A549 (cell line): ENCODE data around the gene CD69. TPM values are rescaled to one million over a fixed set of nuclear protein-coding genes. Genes with fewer than 3 reads are reported as not detected.

Source experiments
- ATAC-seq, 2 experiments: fragments of 200-7000 bp in 1 of 2; fragments of >200 bp in 1 of 2; cut with Nextera tagmentation in 1 of 2; cut with Tn5 transposase in 1 of 2; 3 replicates each; pipeline versions ENCODE4 v1.8.0 to v1.9.1; 2018 to 2020; ENCODE audit warnings: mild to moderate bottlenecking in 1 of 2, moderate library complexity in 1 of 2
- CTCF ChIA-PET: fragments of 300-600 bp; sonication (Branson Sonifier 250); formaldehyde crosslinking; extraction: SDS; loops from one replicate; lab custom pipeline; 2021; ENCODE audit warnings: antibody characterized with exemption, inconsistent platforms; lab: Yijun Ruan, JAX
- POLR2A ChIA-PET: fragments of 350-600 bp; formaldehyde crosslinking; extraction: SDS; loops from one replicate; lab custom pipeline; 2021; ENCODE audit warnings: antibody characterized with exemption, inconsistent platforms; lab: Yijun Ruan, JAX
- DNase-seq, 2 experiments: peaks; one replicate each; pipeline versions ENCODE4 v3.0.0 to v3.0.0-alpha.2; 2011 to 2016; ENCODE audit warnings: low read depth in 1 of 2, low spot score in 1 of 2
- FAIRE-seq: peaks from 2 replicates; lab custom pipeline; 2011; peaks lifted over from hg19 to GRCh38; lab: Jason Lieb, UNC
- H3K27ac ChIP-seq, 2 experiments: fragments of >200 bp; sonication (Bioruptor Twin); formaldehyde crosslinking; 3 replicates each; pipeline ENCODE4 v1.5.1; 2016 to 2017
- H3K4me1 ChIP-seq: fragments of >200 bp; sonication (Bioruptor Twin); formaldehyde crosslinking; 3 replicates; pipeline ENCODE4 v1.6.1; 2016
- H3K4me2 ChIP-seq: fragments of >200 bp; sonication (Bioruptor Twin); formaldehyde crosslinking; 3 replicates; pipeline ENCODE4 v1.6.1; 2016
- H3K4me3 ChIP-seq: fragments of >200 bp; sonication (Bioruptor Twin); formaldehyde crosslinking; 3 replicates; pipeline ENCODE4 v1.5.1; 2016
- H3K9me3 ChIP-seq: fragments of >200 bp; sonication (Bioruptor Twin); formaldehyde crosslinking; 3 replicates; pipeline ENCODE4 v1.6.1; 2016
- CHD2 ChIP-seq: fragments of 150-350 bp; IDR thresholded peaks from 2 replicates; pipeline ENCODE4 v1.6.1; 2014; ENCODE audit warnings: low read length; ENCODE audit not compliant: partially characterized antibody
- CHD4 ChIP-seq: fragments of 200-600 bp; sonication (generic); IDR thresholded peaks from 2 replicates; pipeline ENCODE4 v1.6.1; 2016; ENCODE audit warnings: antibody characterized with exemption, mild to moderate bottlenecking, borderline replicate concordance
- ESRRA ChIP-seq: fragments of 150-350 bp; IDR thresholded peaks from 2 replicates; pipeline ENCODE4 v1.6.1; 2014; ENCODE audit warnings: mild to moderate bottlenecking, low read length, borderline replicate concordance
- FOXS1 ChIP-seq: fragments of 250-450 bp; sonication (Bioruptor Pico); IDR thresholded peaks from 2 replicates; pipeline ENCODE4 v1.5.0; 2020; ENCODE audit warnings: mild to moderate bottlenecking, moderate library complexity
- GATA3 ChIP-seq: IDR thresholded peaks from 2 replicates; pipeline ENCODE4 v1.6.1; 2012; ENCODE audit warnings: borderline replicate concordance
- HEYL ChIP-seq: fragments of 250-450 bp; sonication (Bioruptor Pico); IDR thresholded peaks from 2 replicates; pipeline ENCODE4 v1.8.0; 2021; ENCODE audit warnings: mild to moderate bottlenecking, moderate library complexity
- HOXB5 ChIP-seq: fragments of 250-450 bp; sonication (Bioruptor Pico); IDR thresholded peaks from 2 replicates; pipeline ENCODE4 v1.5.0; 2020; ENCODE audit warnings: mild to moderate bottlenecking, moderate library complexity
- JUNB ChIP-seq: fragments of >200 bp; sonication (Bioruptor Twin); formaldehyde crosslinking; IDR thresholded peaks from 2 replicates; pipeline ENCODE4 v1.6.1; 2016
- KDM1A ChIP-seq: fragments of 200-600 bp; sonication (generic); IDR thresholded peaks from 2 replicates; pipeline ENCODE4 v1.6.1; 2016; ENCODE audit warnings: low read depth, mild to moderate bottlenecking
- MAFK ChIP-seq: fragments of 450-650 bp; IDR thresholded peaks from 2 replicates; pipeline ENCODE4 v1.6.1; 2014; ENCODE audit not compliant: partially characterized antibody
- MAZ ChIP-seq: fragments of 150-350 bp; IDR thresholded peaks from 2 replicates; pipeline ENCODE4 v1.6.1; 2014; ENCODE audit warnings: antibody characterized with exemption, low read depth, low read length, borderline replicate concordance
- PBX3 ChIP-seq: IDR thresholded peaks from 2 replicates; pipeline ENCODE4 v1.6.1; 2012
- POLR2A ChIP-seq: IDR thresholded peaks from 2 replicates; pipeline ENCODE4 v1.6.1; 2012; ENCODE audit warnings: mild to moderate bottlenecking, low read length
- SMC3 ChIP-seq: fragments of >200 bp; sonication (Bioruptor Twin); formaldehyde crosslinking; IDR thresholded peaks from 3 replicates; pipeline ENCODE4 v1.6.1; 2018; ENCODE audit warnings: inconsistent platforms
- SREBF2 ChIP-seq: fragments of 450-650 bp; IDR thresholded peaks from 2 replicates; pipeline ENCODE4 v1.6.1; 2014; ENCODE audit warnings: mild to moderate bottlenecking, moderate library complexity
- TP53 ChIP-seq: fragments of 250-450 bp; sonication (Bioruptor Pico); IDR thresholded peaks from 2 replicates; pipeline ENCODE4 v1.5.0; 2021; ENCODE audit warnings: mild to moderate bottlenecking, moderate library complexity
- ZNF302 ChIP-seq: fragments of 250-450 bp; sonication (Bioruptor Pico); IDR thresholded peaks from 2 replicates; pipeline ENCODE4 v1.9.0; 2021; ENCODE audit warnings: inconsistent platforms, mild to moderate bottlenecking, moderate library complexity
- WGBS: methylation state at CpG from one replicate; pipeline ENCODE4 v1.1.6; 2017; ENCODE audit errors: missing lambda C conversion rate; 5-methylcytosine and 5-hydroxymethylcytosine counted together
- polyA plus RNA-seq, 4 experiments: library from polyadenylated mRNA; depleted of rRNA in 3 of 4; stranded (reverse); fragments of >200 nt; fragmentation: RNase III in 1 of 4; extraction: RNeasy Plus Mini Kit Qiagen cat#74134 plus additional on column Dnase treatment in 1 of 4; gene quantifications; 2 replicates in 3 of 4; 3 replicates in 1 of 4; pipeline ENCODE4 v1.2.3, GENCODE V29; 2011 to 2017
- TF ChIP-seq, protein P1 (sequence below): fragments of >200 bp; sonication (Bioruptor Twin); formaldehyde crosslinking; IDR thresholded peaks from 2 replicates; pipeline ENCODE4 v1.6.1; 2016
- TF ChIP-seq, protein P2 (sequence below): fragments of 200-600 bp; sonication (generic); IDR thresholded peaks from 2 replicates; pipeline ENCODE4 v1.6.1; 2016; ENCODE audit warnings: antibody characterized with exemption, mild to moderate bottlenecking, moderate library complexity
- TF ChIP-seq, protein P3 (sequence below): fragments of 150-350 bp; IDR thresholded peaks from 2 replicates; pipeline ENCODE4 v1.6.1; 2014; ENCODE audit warnings: low read depth, mild to moderate bottlenecking, low read length

CD69 gene
- polyA plus RNA-seq, 2 of the 4 experiments (the other 2 are of a cell fraction): not detected

DNA sequence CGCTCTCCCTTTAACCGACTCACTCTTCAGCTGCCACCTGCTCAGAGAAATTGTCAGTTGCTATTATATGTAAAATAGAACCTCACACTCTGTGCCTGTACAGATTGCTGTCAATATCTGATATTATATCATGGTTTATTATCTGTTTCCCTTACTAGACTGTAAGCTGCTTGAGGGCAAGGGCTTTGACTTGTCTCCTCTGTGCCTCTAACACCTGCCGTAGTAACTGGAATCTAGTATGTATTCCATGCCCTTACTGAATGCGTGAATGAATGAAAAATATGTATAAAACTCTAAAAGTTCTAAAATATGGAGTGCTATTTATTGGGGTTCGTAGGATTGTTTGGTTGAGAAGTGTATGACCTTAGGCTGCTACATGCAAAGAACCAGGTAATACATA lies 1.7 kb upstream of the CD69 start:
- no peak for FAIRE-seq
- TF ChIP-seq PBX3: no peak
- TF ChIP-seq SREBF2: no peak
- TF ChIP-seq POLR2A: no peak
- no peak for TF ChIP-seq GATA3
- no peak for TF ChIP-seq FOXS1 (CRISPR knock-in tag)
- no peak for TF ChIP-seq JUNB
- TF ChIP-seq CHD4: no peak
- TF ChIP-seq, protein P1, sequence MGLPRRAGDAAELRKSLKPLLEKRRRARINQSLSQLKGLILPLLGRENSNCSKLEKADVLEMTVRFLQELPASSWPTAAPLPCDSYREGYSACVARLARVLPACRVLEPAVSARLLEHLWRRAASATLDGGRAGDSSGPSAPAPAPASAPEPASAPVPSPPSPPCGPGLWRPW: no peak
- TF ChIP-seq, protein P2, sequence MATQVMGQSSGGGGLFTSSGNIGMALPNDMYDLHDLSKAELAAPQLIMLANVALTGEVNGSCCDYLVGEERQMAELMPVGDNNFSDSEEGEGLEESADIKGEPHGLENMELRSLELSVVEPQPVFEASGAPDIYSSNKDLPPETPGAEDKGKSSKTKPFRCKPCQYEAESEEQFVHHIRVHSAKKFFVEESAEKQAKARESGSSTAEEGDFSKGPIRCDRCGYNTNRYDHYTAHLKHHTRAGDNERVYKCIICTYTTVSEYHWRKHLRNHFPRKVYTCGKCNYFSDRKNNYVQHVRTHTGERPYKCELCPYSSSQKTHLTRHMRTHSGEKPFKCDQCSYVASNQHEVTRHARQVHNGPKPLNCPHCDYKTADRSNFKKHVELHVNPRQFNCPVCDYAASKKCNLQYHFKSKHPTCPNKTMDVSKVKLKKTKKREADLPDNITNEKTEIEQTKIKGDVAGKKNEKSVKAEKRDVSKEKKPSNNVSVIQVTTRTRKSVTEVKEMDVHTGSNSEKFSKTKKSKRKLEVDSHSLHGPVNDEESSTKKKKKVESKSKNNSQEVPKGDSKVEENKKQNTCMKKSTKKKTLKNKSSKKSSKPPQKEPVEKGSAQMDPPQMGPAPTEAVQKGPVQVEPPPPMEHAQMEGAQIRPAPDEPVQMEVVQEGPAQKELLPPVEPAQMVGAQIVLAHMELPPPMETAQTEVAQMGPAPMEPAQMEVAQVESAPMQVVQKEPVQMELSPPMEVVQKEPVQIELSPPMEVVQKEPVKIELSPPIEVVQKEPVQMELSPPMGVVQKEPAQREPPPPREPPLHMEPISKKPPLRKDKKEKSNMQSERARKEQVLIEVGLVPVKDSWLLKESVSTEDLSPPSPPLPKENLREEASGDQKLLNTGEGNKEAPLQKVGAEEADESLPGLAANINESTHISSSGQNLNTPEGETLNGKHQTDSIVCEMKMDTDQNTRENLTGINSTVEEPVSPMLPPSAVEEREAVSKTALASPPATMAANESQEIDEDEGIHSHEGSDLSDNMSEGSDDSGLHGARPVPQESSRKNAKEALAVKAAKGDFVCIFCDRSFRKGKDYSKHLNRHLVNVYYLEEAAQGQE: no peak
- TF ChIP-seq CHD2: no peak
- no peak for TF ChIP-seq ZNF302 (CRISPR knock-in tag)
- no peak for TF ChIP-seq MAZ
- TF ChIP-seq HOXB5: no peak
- TF ChIP-seq TP53 (CRISPR knock-in tag): no peak
- Histone ChIP-seq H3K4me2 (no peak overlapping the region), H3K4me1 (no peaks in the 10 kb centered on the region), H3K27ac (no peak overlapping the region), H3K4me3 (no peak overlapping the region), H3K9me3 (no peaks in the 10 kb centered on the region)
- ATAC-seq: no peak
- ChIA-PET CTCF (interaction anchor here (1.1 to 4.1 kb wide), 2 partner anchors 12 to 35 kb away, joined by 3 to 41 read pairs; no protein-coding TSS in a partner anchor), POLR2A (no interaction called here)
- 74% methylated on average over 5 of the region's 5 CpGs for WGBS
- DNase-seq: no peak

- Histone ChIP-seq H3K9me3 (no peaks in the 10 kb centered on the region), H3K27ac (no peak overlapping the region), H3K4me3 (no peak overlapping the region), H3K4me1 (no peaks in the 10 kb centered on the region), H3K4me2 (no peak overlapping the region)
- no peak for ATAC-seq
- DNase-seq: no peak
- WGBS: 59% methylated on average over 4 of the region's 4 CpGs
- TF ChIP-seq SMC3 (no peak), POLR2A (no peak), MAZ (no peak), MAFK (no peak), JUNB (no peak), HEYL (no peak), KDM1A (no peak), ESRRA (no peak)
- TF ChIP-seq, protein P3, sequence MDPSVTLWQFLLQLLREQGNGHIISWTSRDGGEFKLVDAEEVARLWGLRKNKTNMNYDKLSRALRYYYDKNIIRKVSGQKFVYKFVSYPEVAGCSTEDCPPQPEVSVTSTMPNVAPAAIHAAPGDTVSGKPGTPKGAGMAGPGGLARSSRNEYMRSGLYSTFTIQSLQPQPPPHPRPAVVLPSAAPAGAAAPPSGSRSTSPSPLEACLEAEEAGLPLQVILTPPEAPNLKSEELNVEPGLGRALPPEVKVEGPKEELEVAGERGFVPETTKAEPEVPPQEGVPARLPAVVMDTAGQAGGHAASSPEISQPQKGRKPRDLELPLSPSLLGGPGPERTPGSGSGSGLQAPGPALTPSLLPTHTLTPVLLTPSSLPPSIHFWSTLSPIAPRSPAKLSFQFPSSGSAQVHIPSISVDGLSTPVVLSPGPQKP: no peak
- ChIA-PET CTCF (interaction anchor here (1.1 to 4.1 kb wide), 2 partner anchors 11 to 36 kb away, joined by 3 to 41 read pairs; no protein-coding TSS in a partner anchor), POLR2A (no interaction called here)
- FAIRE-seq: no peak
These were observed 699 bp upstream of the CD69 start for GRCh38 chr12:9761419-9761781.
